D721Med (cell line): ENCODE measurements around the gene CHGA.

ENCODE experiments used
- DNase-seq: peaks from one replicate; pipeline ENCODE4 v3.0.0; 2011; ENCODE audit warnings: low spot score; ENCODE audit not compliant: insufficient read length
- FAIRE-seq: peaks from 2 replicates; lab custom pipeline; 2011; peaks lifted over from hg19 to GRCh38; lab: Jason Lieb, UNC
- CTCF ChIP-seq: IDR thresholded peaks from 2 replicates; pipeline ENCODE4 v1.5.1; 2012; ENCODE audit warnings: mild to moderate bottlenecking, control low read depth; ENCODE audit not compliant: insufficient read depth; ENCODE audit errors: missing control alignments

The CHGA gene

GRCh38 chr14:92959189-92959531, 36.2 kb downstream of the CHGA start:
- FAIRE-seq = no peak
- DNase-seq = peak; percentile 100
- no peak for TF ChIP-seq CTCF

- DNase-seq (no peak), FAIRE-seq (no peak)
- TF ChIP-seq CTCF = no peak
Observed at GRCh38 chr14:92959761-92960680, 37.1 kb downstream of the CHGA start.

- DNase-seq (no peak), FAIRE-seq (no peak)
- no peak for TF ChIP-seq CTCF
Observed at GRCh38 chr14:92960706-92961566, 38.0 kb downstream of the CHGA start.

- FAIRE-seq = no peak
- TF ChIP-seq CTCF = no peak
- DNase-seq = no peak
Observed at GRCh38 chr14:92961567-92961855, 38.6 kb downstream of the CHGA start.

- no peak for TF ChIP-seq CTCF
- no peak for DNase-seq
- FAIRE-seq = no peak
Observed at GRCh38 chr14:92962031-92962830, 39.3 kb downstream of the CHGA start.

GRCh38 chr14:92962831-92963095, 39.8 kb downstream of the CHGA start:
- FAIRE-seq = no peak
- no peak for TF ChIP-seq CTCF

More at GRCh38 chr14:92962831-92963095, 39.8 kb downstream of the CHGA start:
- DNase-seq = no peak
